Lower lobe of right lung (tissue), 2 donors: ENCODE results near the gene OBSL1. TPM values are rescaled to one million over a fixed set of nuclear protein-coding genes. Genes with fewer than 3 reads are reported as not detected.

Source experiments
- ATAC-seq, 2 donors: fragments of 200-7000 bp; cut with Tn5 transposase; one replicate each; pipeline ENCODE4 v1.9.1; 2020 to 2022; ENCODE audit warnings: mild to moderate bottlenecking in 2 of 2, moderate library complexity in 2 of 2
- DNase-seq: peaks from one replicate; pipeline ENCODE4 v3.0.0-alpha.2; 2020
- H3K27ac ChIP-seq: fragments of 200-600 bp; one replicate; pipeline ENCODE4 v1.8.0; 2022
- H3K27me3 ChIP-seq: fragments of 200-600 bp; one replicate; pipeline ENCODE4 v1.8.0; 2022; ENCODE audit warnings: low read depth
- H3K36me3 ChIP-seq: fragments of 200-600 bp; one replicate; pipeline ENCODE4 v1.8.0; 2022; ENCODE audit warnings: mild to moderate bottlenecking
- H3K4me1 ChIP-seq: fragments of 200-600 bp; one replicate; pipeline ENCODE4 v1.8.0; 2022
- H3K4me3 ChIP-seq: fragments of 200-600 bp; one replicate; pipeline ENCODE4 v1.8.0; 2022; ENCODE audit warnings: mild to moderate bottlenecking
- H3K9me3 ChIP-seq: fragments of 200-600 bp; one replicate; pipeline ENCODE4 v1.8.0; 2022
- CTCF ChIP-seq: fragments of 200-600 bp; IDR thresholded peaks from one replicate; pipeline ENCODE4 v1.8.0; 2022; ENCODE audit warnings: antibody characterized with exemption, mild to moderate bottlenecking
- intact Hi-C: fragments of 100-400 bp; cut with DNase I; formaldehyde crosslinking; loops from one replicate; pipeline ENCODE4 v1.11.0; 2022
- total RNA-seq: library from RNA; stranded (reverse); fragmentation: NEBNext Ultra II Directional; extraction: Animal tissue kit (Norgen Biotek cat#: 25700); gene quantifications from one replicate; pipeline ENCODE4 v1.2.1, GENCODE V29; 2021
- donor health status: DM: no; HTN: yes; CAD: no; lungs with severe emphysema.

Gene OBSL1
- total RNA-seq, 1 donor from 2014 or later: 49.4 TPM

- H3K36me3 ChIP-seq: no peaks in the 10 kb centered on the region
- no peaks in the 10 kb centered on the region for H3K9me3 ChIP-seq
- H3K27me3 ChIP-seq: no peaks in the 10 kb centered on the region
- H3K4me3 ChIP-seq: no peak overlapping the region
- no peak for TF ChIP-seq CTCF
- H3K27ac ChIP-seq: no peak overlapping the region
- DNase-seq: no peak
- intact Hi-C loops: no loop called here
- peaks cover 9% of the 10 kb centered on the region for H3K4me1 ChIP-seq
- no peak for ATAC-seq
Measured at GRCh38 chr2:219595256-219595655, 23.9 kb upstream of the OBSL1 start.

DNA sequence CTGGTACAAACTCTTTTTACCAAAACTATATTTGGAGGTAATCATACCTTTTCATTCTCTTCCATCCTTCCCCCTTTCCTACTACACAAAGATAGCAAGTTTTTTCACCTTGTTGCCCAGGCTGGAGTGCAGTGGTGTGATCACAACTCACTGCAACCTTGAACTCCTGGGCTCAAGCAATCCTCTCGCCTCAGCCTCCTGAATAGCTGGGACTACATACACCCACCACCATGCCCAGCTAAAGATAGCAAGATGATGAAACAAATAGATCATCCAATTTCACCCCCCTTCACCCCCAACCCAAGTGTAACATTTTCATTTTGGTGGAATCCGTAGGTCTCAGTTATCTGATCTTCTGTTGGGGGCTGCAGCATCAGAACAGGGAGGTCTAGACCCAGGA, 21.8 kb upstream of the OBSL1 start:
- no peaks in the 10 kb centered on the region for H3K9me3 ChIP-seq
- peaks cover under 1% of the 10 kb centered on the region for H3K4me1 ChIP-seq
- no peaks in the 10 kb centered on the region for H3K36me3 ChIP-seq
- TF ChIP-seq CTCF: no peak
- H3K27me3 ChIP-seq: no peaks in the 10 kb centered on the region
- intact Hi-C loops: no loop called here
- H3K27ac ChIP-seq: no peak overlapping the region
- DNase-seq: no peak
- H3K4me3 ChIP-seq: no peak overlapping the region
- no peak for ATAC-seq

- no peaks in the 10 kb centered on the region for H3K9me3 ChIP-seq
- no peaks in the 10 kb centered on the region for H3K4me1 ChIP-seq
- no peak for TF ChIP-seq CTCF
- ATAC-seq (no peak), DNase-seq (no peak)
- no peaks in the 10 kb centered on the region for H3K36me3 ChIP-seq
- H3K27ac ChIP-seq: no peak overlapping the region
- H3K4me3 ChIP-seq: no peak overlapping the region
- H3K27me3 ChIP-seq: no peaks in the 10 kb centered on the region
- intact Hi-C loops: no loop called here
Measured at GRCh38 chr2:219592736-219593135, 21.4 kb upstream of the OBSL1 start.

GRCh38 chr2:219591091-219591490, 19.8 kb upstream of the OBSL1 start:
- no peak overlapping the region for H3K4me3 ChIP-seq

GRCh38 chr2:219581346-219581745, 10.0 kb upstream of the OBSL1 start:
- Histone ChIP-seq H3K9me3 (no peaks in the 10 kb centered on the region), H3K36me3 (no peaks in the 10 kb centered on the region), H3K4me1 (no peaks in the 10 kb centered on the region), H3K27me3 (peaks cover 5% of the 10 kb centered on the region), H3K4me3 (no peak overlapping the region), H3K27ac (no peak overlapping the region)
- no peak for ATAC-seq
- TF ChIP-seq CTCF: no peak
- DNase-seq: no peak
- intact Hi-C loops: no loop called here

More at GRCh38 chr2:219591091-219591490, 19.8 kb upstream of the OBSL1 start:
- H3K27me3 ChIP-seq: no peaks in the 10 kb centered on the region
- H3K9me3 ChIP-seq: no peaks in the 10 kb centered on the region
- DNase-seq (no peak), ATAC-seq (no peak)
- no peaks in the 10 kb centered on the region for H3K4me1 ChIP-seq
- TF ChIP-seq CTCF: no peak
- no peak overlapping the region for H3K27ac ChIP-seq
- no peaks in the 10 kb centered on the region for H3K36me3 ChIP-seq
- intact Hi-C loops: no loop called here
